HCT116 (cell line): ENCODE results near the gene THEMIS.

Experiments used
- ELF1 ChIP-seq: IDR thresholded peaks from 2 replicates; pipeline ENCODE4 v1.6.1; 2012; ENCODE audit warnings: low read depth, borderline replicate concordance
- EZH2 ChIP-seq: fragments of 200-600 bp; sonication (generic); IDR thresholded peaks from 2 replicates; pipeline ENCODE4 v1.6.1; 2017; ENCODE audit warnings: antibody characterized with exemption, mixed run types
- JUND ChIP-seq: IDR thresholded peaks from 2 replicates; pipeline ENCODE4 v1.6.1; 2012
- POLR2A ChIP-seq: IDR thresholded peaks from 2 replicates; pipeline ENCODE4 v1.7.0; 2011; ENCODE audit warnings: borderline replicate concordance; ENCODE audit not compliant: insufficient read depth, insufficient read length; ENCODE audit errors: extremely low read depth
- POLR2AphosphoS5 ChIP-seq: IDR thresholded peaks from 2 replicates; pipeline ENCODE4 v1.6.1; 2011; ENCODE audit warnings: mild to moderate bottlenecking, low read depth, low read length, moderate library complexity
- RAD21 ChIP-seq: IDR thresholded peaks from 2 replicates; pipeline ENCODE4 v1.6.1; 2012; ENCODE audit warnings: low read depth, mild to moderate bottlenecking
- SIN3A ChIP-seq: IDR thresholded peaks from 2 replicates; pipeline ENCODE4 v1.6.1; 2012; ENCODE audit warnings: low read depth
- YY1 ChIP-seq: IDR thresholded peaks from 2 replicates; pipeline ENCODE4 v1.6.1; 2011; ENCODE audit warnings: low read length, low read depth, moderate library complexity, mild to moderate bottlenecking; ENCODE audit not compliant: insufficient replicate concordance; ENCODE audit errors: extremely low read depth
- TF ChIP-seq, protein P1 (sequence below), 3 experiments: fragments of 200-600 bp in 1 of 3; sonication (generic) in 1 of 3; IDR thresholded peaks in 2 of 3; conservative IDR thresholded peaks in 1 of 3; 2 replicates each; pipeline ENCODE4 v1.5.1; 2012 to 2017; ENCODE audit warnings: low read depth in 2 of 3, low read length in 2 of 3, antibody characterized with exemption in 1 of 3, borderline replicate concordance in 1 of 3, control low read depth in 1 of 3, mild to moderate bottlenecking in 1 of 3, mixed read lengths in 1 of 3, mixed run types in 1 of 3, moderate library complexity in 1 of 3; ENCODE audit not compliant: insufficient read depth in 1 of 3
- TF ChIP-seq, protein P2 (sequence below): IDR thresholded peaks from 2 replicates; pipeline ENCODE4 v1.6.1; 2012
- TF ChIP-seq, protein P3 (sequence below): IDR thresholded peaks from 2 replicates; pipeline ENCODE4 v1.6.1; 2011; ENCODE audit warnings: mild to moderate bottlenecking, low read length, moderate library complexity; ENCODE audit not compliant: insufficient replicate concordance; ENCODE audit errors: extremely low read depth
- TF ChIP-seq, protein P4 (sequence below): IDR thresholded peaks from 2 replicates; pipeline ENCODE4 v1.6.1; 2012

DNA sequence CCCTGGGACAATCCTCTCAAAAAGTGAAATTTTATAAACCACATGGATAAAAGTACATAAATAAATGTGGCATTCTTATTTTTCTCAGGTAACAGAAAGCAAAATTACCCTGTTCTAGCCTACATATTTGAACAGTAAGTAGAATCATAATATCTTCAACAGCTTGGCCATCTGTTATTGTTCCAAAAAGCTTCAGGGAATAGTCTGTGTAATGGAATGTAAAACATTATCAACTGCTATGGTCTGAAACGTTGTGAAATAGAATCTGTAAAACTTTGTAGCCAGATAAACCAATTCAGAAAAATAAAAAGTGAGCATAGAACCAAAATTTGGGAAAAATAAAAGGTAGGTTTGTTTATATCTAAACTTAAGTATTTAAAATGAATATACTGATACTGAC lies 114.7 kb downstream of the THEMIS start:
- TF ChIP-seq, protein P1, sequence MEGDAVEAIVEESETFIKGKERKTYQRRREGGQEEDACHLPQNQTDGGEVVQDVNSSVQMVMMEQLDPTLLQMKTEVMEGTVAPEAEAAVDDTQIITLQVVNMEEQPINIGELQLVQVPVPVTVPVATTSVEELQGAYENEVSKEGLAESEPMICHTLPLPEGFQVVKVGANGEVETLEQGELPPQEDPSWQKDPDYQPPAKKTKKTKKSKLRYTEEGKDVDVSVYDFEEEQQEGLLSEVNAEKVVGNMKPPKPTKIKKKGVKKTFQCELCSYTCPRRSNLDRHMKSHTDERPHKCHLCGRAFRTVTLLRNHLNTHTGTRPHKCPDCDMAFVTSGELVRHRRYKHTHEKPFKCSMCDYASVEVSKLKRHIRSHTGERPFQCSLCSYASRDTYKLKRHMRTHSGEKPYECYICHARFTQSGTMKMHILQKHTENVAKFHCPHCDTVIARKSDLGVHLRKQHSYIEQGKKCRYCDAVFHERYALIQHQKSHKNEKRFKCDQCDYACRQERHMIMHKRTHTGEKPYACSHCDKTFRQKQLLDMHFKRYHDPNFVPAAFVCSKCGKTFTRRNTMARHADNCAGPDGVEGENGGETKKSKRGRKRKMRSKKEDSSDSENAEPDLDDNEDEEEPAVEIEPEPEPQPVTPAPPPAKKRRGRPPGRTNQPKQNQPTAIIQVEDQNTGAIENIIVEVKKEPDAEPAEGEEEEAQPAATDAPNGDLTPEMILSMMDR (IDR thresholded peaks at IDR 0.05 in 2 of 3, conservative IDR thresholded peaks at IDR 0.05 in 1 of 3; ENCODE audit: borderline replicate concordance in 1 of 3, insufficient read depth in 1 of 3, low read depth in 2 of 3, low read length in 2 of 3), result no peak
- no peak for TF ChIP-seq POLR2AphosphoS5
- TF ChIP-seq JUND, result no peak
- TF ChIP-seq, protein P2, sequence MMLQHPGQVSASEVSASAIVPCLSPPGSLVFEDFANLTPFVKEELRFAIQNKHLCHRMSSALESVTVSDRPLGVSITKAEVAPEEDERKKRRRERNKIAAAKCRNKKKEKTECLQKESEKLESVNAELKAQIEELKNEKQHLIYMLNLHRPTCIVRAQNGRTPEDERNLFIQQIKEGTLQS, result no peak
- TF ChIP-seq POLR2A, result no peak
- no peak for TF ChIP-seq EZH2
- TF ChIP-seq, protein P3, sequence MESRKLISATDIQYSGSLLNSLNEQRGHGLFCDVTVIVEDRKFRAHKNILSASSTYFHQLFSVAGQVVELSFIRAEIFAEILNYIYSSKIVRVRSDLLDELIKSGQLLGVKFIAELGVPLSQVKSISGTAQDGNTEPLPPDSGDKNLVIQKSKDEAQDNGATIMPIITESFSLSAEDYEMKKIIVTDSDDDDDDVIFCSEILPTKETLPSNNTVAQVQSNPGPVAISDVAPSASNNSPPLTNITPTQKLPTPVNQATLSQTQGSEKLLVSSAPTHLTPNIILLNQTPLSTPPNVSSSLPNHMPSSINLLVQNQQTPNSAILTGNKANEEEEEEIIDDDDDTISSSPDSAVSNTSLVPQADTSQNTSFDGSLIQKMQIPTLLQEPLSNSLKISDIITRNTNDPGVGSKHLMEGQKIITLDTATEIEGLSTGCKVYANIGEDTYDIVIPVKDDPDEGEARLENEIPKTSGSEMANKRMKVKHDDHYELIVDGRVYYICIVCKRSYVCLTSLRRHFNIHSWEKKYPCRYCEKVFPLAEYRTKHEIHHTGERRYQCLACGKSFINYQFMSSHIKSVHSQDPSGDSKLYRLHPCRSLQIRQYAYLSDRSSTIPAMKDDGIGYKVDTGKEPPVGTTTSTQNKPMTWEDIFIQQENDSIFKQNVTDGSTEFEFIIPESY, result no peak
- no peak for TF ChIP-seq SIN3A
- no peak for TF ChIP-seq RAD21
- no peak for TF ChIP-seq YY1
- TF ChIP-seq, protein P4, sequence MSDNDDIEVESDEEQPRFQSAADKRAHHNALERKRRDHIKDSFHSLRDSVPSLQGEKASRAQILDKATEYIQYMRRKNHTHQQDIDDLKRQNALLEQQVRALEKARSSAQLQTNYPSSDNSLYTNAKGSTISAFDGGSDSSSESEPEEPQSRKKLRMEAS, result no peak
- TF ChIP-seq ELF1, result no peak
